Calu3 (cell line): ENCODE measurements around the gene BOD1. TPM values are rescaled to one million over a fixed set of nuclear protein-coding genes. Genes with fewer than 3 reads are reported as not detected.
A peak's percentile ranks its signal among the peaks of the same experiment; 100 is the strongest.

Source experiments
- BruUV-seq: library from RNA; stranded (reverse); fragments of 400-500 nt; replicated peaks from 2 replicates; lab custom pipeline; 2021; lab: Mats Ljungman, UMichigan
- CTCF ChIA-PET: fragments of 300-600 bp; sonication (Branson Sonifier 250); formaldehyde crosslinking; loops from one replicate; lab custom pipeline; 2022; ENCODE audit warnings: antibody characterized with exemption; lab: Charles Lee
- DNase-seq: peaks from one replicate; pipeline ENCODE4 v3.0.0; 2022
- H3K27ac Mint-ChIP-seq: one replicate; pipeline ENCODE4 v1.8.0; 2022; ENCODE audit warnings: mixed read lengths; ENCODE audit not compliant: unreplicated experiment
- H3K27me3 Mint-ChIP-seq: one replicate; pipeline ENCODE4 v1.8.0; 2022; ENCODE audit warnings: mixed read lengths; ENCODE audit not compliant: unreplicated experiment
- H3K36me3 Mint-ChIP-seq: one replicate; pipeline ENCODE4 v1.8.0; 2022; ENCODE audit warnings: mild to moderate bottlenecking, moderate library complexity, mixed read lengths; ENCODE audit not compliant: insufficient read depth, unreplicated experiment
- H3K4me1 Mint-ChIP-seq: one replicate; pipeline ENCODE4 v1.8.0; 2022; ENCODE audit warnings: mild to moderate bottlenecking, low read depth, mixed read lengths; ENCODE audit not compliant: unreplicated experiment
- H3K4me3 Mint-ChIP-seq: one replicate; pipeline ENCODE4 v1.8.0; 2022; ENCODE audit warnings: mild to moderate bottlenecking, low read depth, moderate library complexity, mixed read lengths; ENCODE audit not compliant: unreplicated experiment
- H3K9me3 Mint-ChIP-seq: one replicate; pipeline ENCODE4 v1.8.0; 2022; ENCODE audit warnings: low read depth, mixed read lengths; ENCODE audit not compliant: unreplicated experiment
- intact Hi-C: fragments of 100-400 bp; cut with micrococcal nuclease; formaldehyde crosslinking; loops from one replicate; pipeline ENCODE4 v1.10.0; 2022; ENCODE audit not compliant: unreplicated experiment
- total RNA-seq: library from RNA; stranded (reverse); gene quantifications from 2 replicates; pipeline ENCODE4 v1.2.3, GENCODE V29; 2022
- TF ChIP-seq, protein P1 (sequence below): fragments of 200-600 bp; IDR thresholded peaks from one replicate; pipeline ENCODE4 v1.8.0; 2022; ENCODE audit warnings: antibody characterized with exemption; ENCODE audit not compliant: unreplicated experiment

The BOD1 gene
- total RNA-seq, 1 experiment from 2014 or later = 92.8 TPM

DNA sequence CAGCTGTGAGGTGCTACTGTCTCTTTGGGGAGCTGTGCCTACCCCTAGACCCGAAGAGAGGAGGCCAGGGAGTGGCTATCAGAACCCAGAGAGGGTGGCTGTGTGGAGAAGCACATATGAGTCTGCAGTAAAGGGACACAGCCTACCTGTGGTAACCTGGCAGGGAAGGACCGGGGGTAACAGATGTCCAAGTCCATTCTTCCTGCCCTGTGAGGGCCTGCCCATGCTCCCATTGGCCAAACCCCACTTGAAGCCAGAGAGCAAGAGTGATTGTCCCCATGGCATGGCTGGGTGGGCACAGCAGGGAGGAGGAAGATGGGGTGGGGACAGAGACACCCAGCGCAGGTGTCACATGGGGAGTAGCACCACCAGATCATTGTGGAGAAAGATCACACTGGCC, 39.3 kb downstream of the BOD1 start:
- H3K27ac Mint-ChIP-seq = no peak overlapping the region
- peaks cover 7% of the 10 kb centered on the region for H3K9me3 Mint-ChIP-seq
- TF ChIP-seq, protein P1, sequence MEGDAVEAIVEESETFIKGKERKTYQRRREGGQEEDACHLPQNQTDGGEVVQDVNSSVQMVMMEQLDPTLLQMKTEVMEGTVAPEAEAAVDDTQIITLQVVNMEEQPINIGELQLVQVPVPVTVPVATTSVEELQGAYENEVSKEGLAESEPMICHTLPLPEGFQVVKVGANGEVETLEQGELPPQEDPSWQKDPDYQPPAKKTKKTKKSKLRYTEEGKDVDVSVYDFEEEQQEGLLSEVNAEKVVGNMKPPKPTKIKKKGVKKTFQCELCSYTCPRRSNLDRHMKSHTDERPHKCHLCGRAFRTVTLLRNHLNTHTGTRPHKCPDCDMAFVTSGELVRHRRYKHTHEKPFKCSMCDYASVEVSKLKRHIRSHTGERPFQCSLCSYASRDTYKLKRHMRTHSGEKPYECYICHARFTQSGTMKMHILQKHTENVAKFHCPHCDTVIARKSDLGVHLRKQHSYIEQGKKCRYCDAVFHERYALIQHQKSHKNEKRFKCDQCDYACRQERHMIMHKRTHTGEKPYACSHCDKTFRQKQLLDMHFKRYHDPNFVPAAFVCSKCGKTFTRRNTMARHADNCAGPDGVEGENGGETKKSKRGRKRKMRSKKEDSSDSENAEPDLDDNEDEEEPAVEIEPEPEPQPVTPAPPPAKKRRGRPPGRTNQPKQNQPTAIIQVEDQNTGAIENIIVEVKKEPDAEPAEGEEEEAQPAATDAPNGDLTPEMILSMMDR = no peak
- CTCF ChIA-PET = interaction anchor here (1.0 kb wide), 1 partner anchor 10 kb away, joined by 3 read pairs; no protein-coding TSS in a partner anchor
- H3K4me1 Mint-ChIP-seq = peaks cover 10% of the 10 kb centered on the region
- peaks cover 32% of the 10 kb centered on the region for H3K27me3 Mint-ChIP-seq
- no peaks in the 10 kb centered on the region for H3K36me3 Mint-ChIP-seq
- no peak overlapping the region for H3K4me3 Mint-ChIP-seq
- DNase-seq = no peak
- BruUV-seq = no TSS peak
- intact Hi-C loops = loop anchor here (10.0 kb wide), 1 partner anchor 252 kb away; the partner anchor contains the start of gene STC2

DNA sequence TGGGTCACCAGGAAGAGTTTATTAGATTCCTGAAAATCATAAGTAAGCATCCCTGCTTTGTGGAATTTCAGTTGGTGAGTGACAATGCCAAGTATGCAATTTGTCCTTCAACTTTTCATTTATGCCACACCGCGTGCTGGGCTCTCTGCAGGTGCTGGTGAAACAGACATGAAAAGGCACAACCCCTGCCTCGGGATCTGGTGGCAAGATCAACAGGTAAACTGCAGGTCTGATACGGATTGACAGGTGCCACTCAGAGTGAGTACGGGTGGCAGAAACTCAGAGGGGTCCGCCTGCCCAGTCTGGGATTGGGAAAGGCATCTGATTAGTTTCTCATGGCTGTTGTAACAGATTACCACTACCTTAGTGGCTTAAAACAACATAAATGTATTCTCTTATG, 40.5 kb downstream of the BOD1 start:
- peaks cover 11% of the 10 kb centered on the region for H3K4me1 Mint-ChIP-seq
- no peak for DNase-seq
- no peak overlapping the region for H3K27ac Mint-ChIP-seq
- peaks cover 4% of the 10 kb centered on the region for H3K9me3 Mint-ChIP-seq
- H3K36me3 Mint-ChIP-seq = no peaks in the 10 kb centered on the region
- no TSS peak for BruUV-seq
- CTCF ChIA-PET = interaction anchor here (1.0 kb wide), 1 partner anchor 12 kb away, joined by 3 read pairs; no protein-coding TSS in a partner anchor
- TF ChIP-seq, protein P1 = no peak
- intact Hi-C loops = loop anchor here (10.0 kb wide), 1 partner anchor 251 kb away; the partner anchor contains the start of gene STC2
- peaks cover 32% of the 10 kb centered on the region for H3K27me3 Mint-ChIP-seq
- H3K4me3 Mint-ChIP-seq = no peak overlapping the region

DNA sequence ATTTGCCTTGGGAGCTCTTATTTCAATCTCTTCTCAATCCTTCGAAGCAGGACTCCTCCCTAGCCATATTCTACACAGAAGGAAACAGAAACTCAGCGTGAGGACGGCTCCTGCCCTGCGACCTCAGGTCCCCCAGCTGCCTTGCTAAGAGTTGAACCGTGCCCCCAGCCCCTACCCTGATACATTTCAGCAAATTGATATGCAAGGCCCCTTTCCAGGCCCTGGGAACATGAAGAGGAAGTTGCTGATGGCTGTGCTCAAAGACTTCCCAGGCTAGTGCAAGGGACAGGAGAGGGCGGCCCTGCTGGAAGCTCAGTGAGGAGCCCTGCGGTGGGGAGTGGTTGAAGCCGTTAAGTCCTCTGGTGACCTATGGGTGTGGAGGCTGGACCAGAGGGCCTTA, 41.5 kb downstream of the BOD1 start:
- CTCF ChIA-PET = no interaction called here
- no peak overlapping the region for H3K4me3 Mint-ChIP-seq

DNA sequence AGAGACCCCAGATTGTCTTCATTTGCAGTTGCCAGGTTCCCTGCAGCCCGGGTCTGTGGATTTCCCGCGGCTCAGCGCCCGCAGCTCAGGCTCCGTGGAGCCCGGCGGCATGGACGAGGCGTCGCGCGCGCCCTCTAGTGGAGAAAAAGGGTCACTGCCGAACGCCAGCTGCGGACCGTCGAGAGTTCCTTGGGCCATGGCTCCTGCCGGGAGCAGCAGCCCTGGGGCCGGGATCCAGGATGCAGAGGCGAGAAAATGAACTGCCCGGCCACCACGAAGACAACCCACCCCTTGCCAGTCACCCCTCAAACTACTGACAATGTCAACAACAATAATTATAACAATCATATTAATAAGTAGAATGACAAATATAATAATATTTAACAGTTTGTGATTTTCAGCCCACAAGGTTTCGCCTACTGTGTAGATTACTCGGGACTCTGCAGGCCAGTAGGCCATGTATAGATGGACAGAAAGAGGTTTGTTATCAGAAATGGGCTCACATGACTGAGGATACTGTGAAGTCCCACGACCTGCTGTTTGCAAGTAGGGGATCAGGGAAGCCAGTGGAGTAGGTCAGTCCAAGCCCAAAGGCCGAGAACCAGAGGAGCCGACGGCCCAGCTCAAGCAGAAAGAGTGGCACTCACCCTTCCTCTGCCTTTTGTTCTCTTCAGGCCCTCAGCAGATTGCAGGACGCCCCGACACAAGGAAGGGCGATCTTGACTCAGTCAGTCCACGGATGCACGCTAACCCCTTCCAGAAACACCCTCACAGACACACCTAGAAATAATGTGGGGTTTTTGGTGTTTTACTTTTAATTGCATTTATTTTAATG, 43.1 kb downstream of the BOD1 start:
- peaks cover 32% of the 10 kb centered on the region for H3K27me3 Mint-ChIP-seq
- no peaks in the 10 kb centered on the region for H3K36me3 Mint-ChIP-seq
- H3K9me3 Mint-ChIP-seq = no peaks in the 10 kb centered on the region
- TF ChIP-seq, protein P1 = peak; percentile 96
- CTCF ChIA-PET = interaction anchor here (0.7 to 1.3 kb wide), 10 partner anchors 10 to 279 kb away, joined by 3 to 26 read pairs (median 4); partner anchors contain the start of gene STC2
- intact Hi-C loops = loop anchor here (1.0 to 10.0 kb wide), 3 partner anchors 121 to 279 kb away; partner anchors contain the start of gene STC2
- H3K4me3 Mint-ChIP-seq = peak overlapping the region; percentile 37
- no TSS peak for BruUV-seq
- H3K27ac Mint-ChIP-seq = no peak overlapping the region
- peaks cover 11% of the 10 kb centered on the region for H3K4me1 Mint-ChIP-seq
- DNase-seq = peak; percentile 88

More for the DNA sequence above, 41.5 kb downstream of the BOD1 start:
- peaks cover 11% of the 10 kb centered on the region for H3K4me1 Mint-ChIP-seq
- peaks cover 4% of the 10 kb centered on the region for H3K9me3 Mint-ChIP-seq
- DNase-seq = no peak
- no peak overlapping the region for H3K27ac Mint-ChIP-seq
- TF ChIP-seq, protein P1 = no peak
- intact Hi-C loops = loop anchor here (5.0 to 10.0 kb wide), 2 partner anchors 123 to 250 kb away; partner anchors contain the start of gene STC2
- H3K27me3 Mint-ChIP-seq = peaks cover 32% of the 10 kb centered on the region
- no peaks in the 10 kb centered on the region for H3K36me3 Mint-ChIP-seq
- no TSS peak for BruUV-seq
